Kidney epithelial cell (primary cell): ENCODE measurements around the gene MNAT1. TPM values are rescaled to one million over a fixed set of nuclear protein-coding genes. Genes with fewer than 3 reads are reported as not detected.
A peak's percentile ranks its signal among the peaks of the same experiment; 100 is the strongest.

Source experiments
- DNase-seq: peaks from one replicate; pipeline ENCODE4 v3.0.0-alpha.2; 2010; ENCODE audit warnings: low read depth
- H3K27me3 ChIP-seq: 2 replicates; pipeline ENCODE4 v1.6.0; 2011; ENCODE audit warnings: low read length; ENCODE audit not compliant: control insufficient read depth, insufficient read depth
- H3K36me3 ChIP-seq: 2 replicates; pipeline ENCODE4 v1.5.1; 2011; ENCODE audit warnings: low read length; ENCODE audit not compliant: control insufficient read depth, insufficient read depth
- H3K4me3 ChIP-seq: 2 replicates; pipeline ENCODE4 v1.5.1; 2011; ENCODE audit warnings: low read depth, mild to moderate bottlenecking, control low read depth, low read length
- CTCF ChIP-seq: IDR thresholded peaks from 2 replicates; pipeline ENCODE4 v1.5.1; 2011; ENCODE audit warnings: mild to moderate bottlenecking, moderate library complexity, low read length, control low read depth, inconsistent platforms; ENCODE audit not compliant: insufficient read depth, poor library complexity, severe bottlenecking
- total RNA-seq: library from RNA; depleted of rRNA; stranded (reverse); fragments of >200 nt; gene quantifications from 2 replicates; pipeline ENCODE4 v1.2.3, GENCODE V29; 2015

Gene MNAT1
- total RNA-seq, 1 donor from 2014 or later: 49.2 TPM

- no peaks in the 10 kb centered on the region for H3K27me3 ChIP-seq
- TF ChIP-seq CTCF: no peak
- H3K4me3 ChIP-seq: peak overlapping the region; percentile 71
- no peak for DNase-seq
- no peaks in the 10 kb centered on the region for H3K36me3 ChIP-seq
These were observed 855 bp downstream of the MNAT1 start for GRCh38 chr14:60735416-60735815.

DNA sequence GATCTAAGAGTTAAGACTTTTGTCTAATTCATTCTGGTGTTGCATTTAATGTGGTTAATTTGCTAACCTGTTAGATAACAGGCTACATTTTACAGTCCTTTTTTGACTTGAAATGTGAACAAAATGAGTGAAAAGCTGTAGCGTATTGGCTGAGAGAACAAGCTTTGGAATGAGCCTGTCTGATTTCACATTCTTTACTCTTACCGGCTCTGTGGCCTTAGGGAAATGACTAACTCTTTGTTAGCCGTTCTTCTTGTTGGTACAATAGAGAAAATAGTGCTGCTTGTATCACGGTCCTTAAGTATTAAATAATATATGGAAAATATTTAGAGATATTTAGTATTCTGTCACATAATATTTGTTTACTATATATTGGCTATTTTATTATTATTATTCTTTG, 1.9 kb downstream of the MNAT1 start:
- DNase-seq: no peak
- peak overlapping the region; percentile 26 for H3K4me3 ChIP-seq
- H3K36me3 ChIP-seq: no peaks in the 10 kb centered on the region
- H3K27me3 ChIP-seq: no peaks in the 10 kb centered on the region
- TF ChIP-seq CTCF: no peak

- Histone ChIP-seq H3K4me3 (no peak overlapping the region), H3K27me3 (no peaks in the 10 kb centered on the region), H3K36me3 (no peaks in the 10 kb centered on the region)
- TF ChIP-seq CTCF: no peak
- no peak for DNase-seq
These were observed 4.4 kb downstream of the MNAT1 start for GRCh38 chr14:60738843-60739508.

GRCh38 chr14:60744566-60744965, 10.0 kb downstream of the MNAT1 start:
- Histone ChIP-seq H3K27me3 (no peaks in the 10 kb centered on the region), H3K4me3 (no peak overlapping the region), H3K36me3 (no peaks in the 10 kb centered on the region)
- no peak for DNase-seq
- no peak for TF ChIP-seq CTCF

DNA sequence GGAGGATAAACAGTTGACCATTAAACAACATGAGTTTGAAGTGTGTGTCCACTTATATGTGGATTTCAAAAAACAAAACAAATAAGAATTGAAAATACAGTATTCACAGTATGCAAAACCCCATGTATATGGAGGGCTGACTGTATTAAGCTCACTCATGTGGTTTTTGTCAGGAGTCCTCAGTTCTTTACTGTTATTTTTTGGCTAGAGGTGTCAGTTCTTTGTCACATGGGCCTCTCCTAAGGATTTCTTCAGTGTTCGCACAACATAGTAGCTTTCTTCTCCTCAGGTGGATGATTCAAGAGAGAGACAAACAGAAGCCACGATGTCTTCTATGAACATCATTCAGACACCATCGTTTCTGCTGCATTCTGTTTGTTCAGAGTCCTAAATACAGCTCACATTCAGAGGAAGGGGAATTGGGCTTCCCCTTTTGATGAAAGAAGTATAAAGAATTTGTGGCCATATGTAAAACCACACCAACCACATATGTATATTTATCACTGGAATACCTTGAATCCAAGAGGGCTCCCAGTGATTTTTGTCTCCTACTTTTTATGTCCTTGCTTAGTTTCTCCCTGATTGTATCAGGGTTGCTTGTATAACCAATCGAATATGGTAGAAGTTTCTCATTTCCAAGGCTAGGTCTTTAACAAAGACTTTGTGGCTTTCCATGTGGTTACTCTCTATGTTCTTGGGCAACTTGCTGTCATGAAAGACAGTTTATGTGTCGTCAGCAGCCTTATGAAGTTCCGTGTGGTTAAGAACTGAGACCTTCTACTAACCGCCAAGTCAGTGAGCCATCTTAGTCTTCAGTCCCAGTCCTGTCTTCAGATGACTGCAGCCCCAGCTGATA, 18.9 kb downstream of the MNAT1 start:
- Histone ChIP-seq H3K4me3 (no peak overlapping the region), H3K36me3 (no peaks in the 10 kb centered on the region), H3K27me3 (no peaks in the 10 kb centered on the region)
- no peak for DNase-seq
- no peak for TF ChIP-seq CTCF

DNA sequence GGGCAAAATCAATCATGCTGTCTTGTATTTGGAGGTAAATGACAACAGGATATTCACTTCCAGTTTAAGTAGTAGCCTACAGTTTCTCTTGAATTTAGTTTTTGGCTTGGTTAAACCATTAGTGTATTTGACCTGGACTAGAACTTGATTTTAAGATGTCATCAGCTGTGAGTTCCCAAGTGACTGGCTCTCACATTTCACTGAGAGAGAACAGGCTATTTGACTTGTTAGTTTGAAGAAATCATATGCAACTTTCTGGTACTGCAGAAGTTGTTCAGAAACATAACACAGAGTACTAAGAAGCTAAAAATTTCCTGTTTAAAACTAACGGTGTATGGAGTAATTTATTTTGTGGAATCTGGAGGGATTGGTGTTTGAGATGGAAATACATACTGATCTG, 22.3 kb downstream of the MNAT1 start:
- no peaks in the 10 kb centered on the region for H3K27me3 ChIP-seq
- no peak for TF ChIP-seq CTCF
- DNase-seq: no peak
- H3K4me3 ChIP-seq: no peak overlapping the region
- H3K36me3 ChIP-seq: no peaks in the 10 kb centered on the region
